Measurements from ENCODE around the gene CEBPE.
A peak's percentile ranks its signal among the peaks of the same experiment; 100 is the strongest.

The CEBPE gene

GRCh38 chr14:23102801-23103200, 16.3 kb downstream of the CEBPE start:
- no peak for DNase-seq (ENCODE audit: low spot score)

GRCh38 chr14:23101986-23102625, 16.9 kb downstream of the CEBPE start:
- no peak for DNase-seq (ENCODE audit: low spot score)

GRCh38 chr14:23101213-23101970, 17.7 kb downstream of the CEBPE start:
- no peak for DNase-seq (ENCODE audit: low spot score)

GRCh38 chr14:23099212-23099861, 19.7 kb downstream of the CEBPE start:
- no peak for DNase-seq (ENCODE audit: low spot score)

GRCh38 chr14:23097786-23098185, 21.3 kb downstream of the CEBPE start:
- no peak for DNase-seq (ENCODE audit: low spot score)

- peak; percentile 98 for DNase-seq (ENCODE audit: low spot score)
Measured at GRCh38 chr14:23095196-23096108, 23.6 kb downstream of the CEBPE start, which contains the start of gene C14orf119. C14orf119 (plus strand) TSS chr14:23095505; CDS start chr14:23097659, 2,154 bp downstream.

GRCh38 chr14:23094666-23095195, 24.3 kb downstream of the CEBPE start, which contains the start of gene ACIN1:
ACIN1 (minus strand) TSS chr14:23095136; CDS start chr14:23095112, 24 bp downstream.
- DNase-seq (ENCODE audit: low spot score): peak; percentile 86

GRCh38 chr14:23093991-23094665, 24.9 kb downstream of the CEBPE start:
- no peak for DNase-seq (ENCODE audit: low spot score)

GRCh38 chr14:23093526-23093925, 25.5 kb downstream of the CEBPE start:
- no peak for DNase-seq (ENCODE audit: low spot score)

GRCh38 chr14:23093104-23093503, 26.0 kb downstream of the CEBPE start:
- no peak for DNase-seq (ENCODE audit: low spot score)

GRCh38 chr14:23091294-23092225, 27.5 kb downstream of the CEBPE start:
- no peak for DNase-seq (ENCODE audit: low spot score)

- no peak for DNase-seq (ENCODE audit: low spot score)
Measured at GRCh38 chr14:23090254-23090636, 28.8 kb downstream of the CEBPE start.

GRCh38 chr14:23089498-23090253, 29.4 kb downstream of the CEBPE start:
- DNase-seq (ENCODE audit: low spot score): no peak

- DNase-seq (ENCODE audit: low spot score): no peak
Measured at GRCh38 chr14:23086565-23086964, 32.5 kb downstream of the CEBPE start.

GRCh38 chr14:23085458-23085857, 33.6 kb downstream of the CEBPE start:
- peak; percentile 21 for DNase-seq (ENCODE audit: low spot score)

GRCh38 chr14:23080474-23080873, 38.6 kb downstream of the CEBPE start:
- no peak for DNase-seq (ENCODE audit: low spot score)

- DNase-seq (ENCODE audit: low spot score): peak; percentile 58
Measured at GRCh38 chr14:23079716-23080115, 39.3 kb downstream of the CEBPE start.

- peak; percentile 89 for DNase-seq (ENCODE audit: low spot score)
Measured at GRCh38 chr14:23078692-23079116, 40.4 kb downstream of the CEBPE start.

GRCh38 chr14:23077962-23078361, 41.1 kb downstream of the CEBPE start:
- no peak for DNase-seq (ENCODE audit: low spot score)
